H54 (cell line): Measurements from ENCODE around the gene FAM118B.

ENCODE experiments used
- DNase-seq: peaks from one replicate; pipeline ENCODE4 v3.0.0; 2011; ENCODE audit warnings: low spot score, mixed read lengths; ENCODE audit not compliant: insufficient read length
- FAIRE-seq: peaks from 3 replicates; lab custom pipeline; 2011; peaks lifted over from hg19 to GRCh38; lab: Jason Lieb, UNC
- POLR2A ChIP-seq: IDR thresholded peaks from 2 replicates; pipeline ENCODE4 v1.6.1; 2011; ENCODE audit warnings: low read depth, mild to moderate bottlenecking, low read length

The FAM118B gene

DNA sequence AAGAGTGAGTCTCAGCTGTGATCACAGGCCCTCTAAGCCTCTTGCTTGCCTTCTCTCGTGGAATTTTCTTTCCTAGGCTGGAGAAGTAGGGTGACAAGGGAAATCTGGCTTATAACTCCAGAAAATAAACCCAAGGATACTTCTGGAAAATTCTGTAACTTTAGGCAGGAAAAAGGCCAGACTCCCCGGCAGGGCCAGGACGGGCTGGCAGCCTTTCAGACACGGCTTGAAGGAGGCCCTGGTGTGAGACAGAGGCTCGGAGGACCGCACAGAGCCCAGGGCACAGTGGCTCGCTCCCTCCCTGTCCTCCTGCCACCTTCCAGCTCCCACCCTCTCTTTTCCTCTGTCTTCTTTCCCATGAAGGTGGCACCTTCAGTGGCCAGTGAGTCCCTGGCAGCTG lies 19.2 kb upstream of the FAM118B start:
- DNase-seq, result no peak
- FAIRE-seq, result no peak
- TF ChIP-seq POLR2A, result no peak

DNA sequence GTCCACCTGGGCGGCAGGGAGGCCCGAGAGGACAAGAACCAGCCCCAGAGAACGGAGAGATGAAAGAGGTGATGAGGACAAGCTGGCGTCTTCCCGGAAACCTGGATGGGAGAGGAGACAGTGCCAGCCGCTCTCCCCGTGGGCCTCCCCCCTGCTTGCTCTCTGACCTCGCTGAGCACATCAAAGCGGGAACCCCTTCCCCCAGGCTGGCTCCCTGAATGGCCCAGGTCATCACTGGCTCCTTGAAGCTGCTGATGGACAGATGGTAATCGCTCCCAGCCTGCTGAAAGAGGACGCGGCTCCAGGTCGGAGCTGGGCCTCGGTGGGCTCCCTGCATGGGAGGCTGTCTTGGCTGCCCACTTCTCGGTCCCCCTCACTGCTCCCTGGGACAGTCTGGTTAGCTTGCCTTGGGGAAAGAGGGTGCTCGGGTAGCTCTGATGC lies 18.5 kb upstream of the FAM118B start:
- no peak for DNase-seq
- no peak for FAIRE-seq
- TF ChIP-seq POLR2A, result no peak

DNA sequence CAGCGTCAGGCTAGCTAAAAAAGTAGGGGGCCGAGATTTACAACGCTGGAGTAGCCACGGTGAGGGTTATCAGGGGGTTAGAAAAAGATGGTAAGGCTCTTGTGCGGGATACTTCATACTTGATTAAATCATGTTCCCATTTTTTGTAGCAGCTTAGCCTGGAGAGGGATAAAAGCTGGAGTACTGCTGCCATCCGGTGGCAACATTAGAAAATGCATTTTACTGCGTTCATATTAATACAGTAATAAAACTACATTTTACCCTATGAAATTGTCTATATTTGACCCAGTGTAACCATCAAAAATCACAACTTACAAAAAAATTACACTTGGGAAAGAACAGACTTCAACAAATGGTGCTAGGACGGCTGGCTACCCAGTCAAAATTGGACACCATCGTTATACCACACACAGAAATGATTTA lies 17.4 kb upstream of the FAM118B start:
- no peak for FAIRE-seq
- no peak for DNase-seq
- TF ChIP-seq POLR2A, result no peak

DNA sequence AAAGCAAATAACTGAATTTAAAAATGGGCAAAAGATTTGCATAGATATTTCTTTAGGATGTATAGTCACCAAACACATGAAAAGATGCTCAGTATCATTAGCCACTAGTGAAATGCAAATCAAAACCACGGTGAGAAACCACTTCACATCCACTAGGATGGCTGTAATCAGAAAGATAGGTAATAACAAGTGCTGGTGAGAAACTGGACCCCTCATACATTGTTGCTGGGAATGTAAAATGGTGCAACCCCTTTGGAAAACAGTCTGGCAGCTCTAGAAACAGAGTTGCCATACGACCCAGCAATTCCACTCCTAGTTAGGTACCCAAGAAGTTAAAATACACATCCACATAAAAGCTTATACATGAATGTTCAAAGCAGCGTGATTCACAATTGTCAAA lies 16.5 kb upstream of the FAM118B start:
- FAIRE-seq (no peak), DNase-seq (no peak)
- no peak for TF ChIP-seq POLR2A

DNA sequence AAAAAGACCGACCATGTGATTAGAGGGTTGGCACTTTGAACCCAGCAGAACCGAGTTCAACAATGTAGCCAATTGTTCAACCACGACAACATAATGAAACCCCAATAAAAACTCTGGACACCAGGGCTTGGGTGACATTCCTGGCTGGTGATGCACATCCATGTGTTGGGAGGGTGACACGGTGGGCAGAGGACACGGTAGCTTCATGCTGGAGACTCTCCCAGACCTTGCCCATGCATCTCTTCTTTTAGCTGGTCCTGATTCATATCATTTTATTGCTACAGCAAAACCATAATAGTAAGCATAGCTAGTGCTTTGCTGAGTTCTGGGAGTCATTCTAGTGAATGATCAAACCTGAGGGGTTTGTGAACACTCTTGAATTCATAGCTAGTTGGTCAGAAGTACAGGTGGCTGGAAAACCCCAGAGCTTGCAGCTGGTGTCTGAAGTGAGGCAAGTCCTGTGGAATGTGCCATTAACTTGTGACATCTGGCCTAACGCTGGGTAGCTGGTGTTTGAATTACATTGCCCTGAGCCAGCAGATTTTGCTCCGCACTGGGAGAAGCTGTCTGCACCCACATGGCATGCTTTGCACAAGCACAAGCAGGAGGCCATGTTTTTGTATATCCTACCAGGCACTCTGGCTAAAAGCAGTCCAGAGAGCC lies 14.2 kb upstream of the FAM118B start:
- FAIRE-seq (no peak), DNase-seq (no peak)
- no peak for TF ChIP-seq POLR2A

DNA sequence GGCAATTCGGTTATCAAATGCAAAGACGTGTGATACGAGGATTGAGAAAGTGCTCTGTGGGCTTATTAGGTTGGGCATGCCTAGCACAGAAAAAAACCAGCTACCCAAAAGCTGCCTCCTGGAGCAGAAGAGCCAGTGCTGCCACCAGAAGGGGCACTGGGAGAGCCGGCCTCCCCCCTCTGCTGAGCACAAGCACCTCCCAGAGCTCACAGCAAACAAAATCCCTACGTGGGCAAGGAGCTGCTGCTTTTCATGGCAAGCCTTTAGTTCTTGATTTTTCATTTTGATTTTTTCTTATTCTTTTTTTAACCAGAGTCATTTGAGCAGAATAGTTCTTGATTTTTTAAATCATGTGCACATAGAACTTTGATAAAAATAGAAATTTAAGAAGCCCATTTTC lies 12.9 kb upstream of the FAM118B start:
- FAIRE-seq, result no peak
- no peak for TF ChIP-seq POLR2A
- no peak for DNase-seq

DNA sequence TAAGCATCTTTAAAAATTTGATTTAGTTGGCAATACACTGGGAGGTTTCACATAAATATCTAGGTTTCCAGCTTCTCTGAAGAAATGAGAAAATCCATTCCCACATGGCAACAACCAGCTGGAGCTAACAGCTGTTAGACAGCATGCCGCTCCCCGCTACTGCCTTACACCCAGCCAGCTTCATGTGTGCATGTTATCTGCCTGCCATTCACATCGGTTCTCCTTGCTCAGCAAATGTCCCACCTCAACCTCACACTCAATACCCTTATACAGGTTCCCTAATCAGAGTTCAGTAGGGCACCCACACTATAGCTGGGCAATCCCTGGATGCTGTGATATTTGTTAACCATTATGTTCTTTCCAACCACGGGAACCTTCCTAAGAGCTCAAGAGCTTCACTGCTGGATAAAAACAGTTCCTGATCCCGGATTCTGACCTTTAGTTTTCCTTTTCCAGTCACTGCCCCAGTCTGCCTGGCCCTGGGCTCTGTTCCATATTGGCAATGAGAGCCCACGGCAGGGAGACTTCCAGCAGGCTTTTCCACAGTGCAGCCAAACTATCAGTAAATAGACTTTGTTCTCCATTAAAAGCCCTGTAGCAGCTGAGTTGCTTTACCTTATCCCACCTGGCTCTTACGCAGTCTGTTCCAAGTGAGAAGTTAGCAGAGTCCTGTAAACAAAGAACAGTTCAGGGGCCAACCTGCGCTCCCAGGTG lies 8.8 kb upstream of the FAM118B start:
- TF ChIP-seq POLR2A, result no peak
- DNase-seq (no peak), FAIRE-seq (no peak)

DNA sequence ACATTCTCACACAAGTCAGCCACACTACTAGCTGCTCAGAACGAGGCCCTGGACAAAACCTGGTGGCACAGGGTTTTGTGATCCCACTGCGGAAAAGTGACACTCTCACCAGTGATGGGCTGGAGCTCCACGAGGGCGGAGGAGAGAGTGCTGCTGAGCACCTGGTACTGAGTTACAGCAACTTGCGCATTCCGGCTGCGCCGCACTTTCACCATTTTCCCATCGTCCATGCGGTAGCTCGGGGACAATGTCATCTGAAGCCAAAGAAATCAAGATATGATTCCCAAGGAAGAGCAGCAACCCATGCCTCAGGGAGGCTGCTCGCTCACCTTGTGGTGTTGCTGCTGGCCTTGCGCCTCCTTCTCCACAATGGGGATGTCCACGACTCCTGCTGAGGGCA lies 6.2 kb upstream of the FAM118B start:
- FAIRE-seq (no peak), DNase-seq (no peak)
- no peak for TF ChIP-seq POLR2A

DNA sequence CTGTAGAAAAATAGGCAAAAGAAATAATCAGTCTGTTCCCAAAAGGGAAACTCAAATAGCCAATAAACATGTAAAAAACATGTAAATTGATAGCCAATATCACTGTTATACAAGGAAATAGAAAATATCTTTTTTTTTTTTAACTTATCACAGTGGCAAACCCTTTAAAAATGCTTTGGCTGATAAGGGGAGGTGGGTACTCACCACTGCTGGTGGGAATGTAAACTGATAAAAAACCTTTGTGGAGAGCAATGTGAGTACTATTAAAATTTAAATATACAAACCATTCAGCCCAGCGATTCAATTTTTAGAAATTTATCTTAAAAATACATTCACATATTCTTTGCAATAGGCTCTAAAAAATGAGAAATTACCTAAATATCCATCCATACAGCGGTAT lies 3.7 kb upstream of the FAM118B start:
- DNase-seq (no peak), FAIRE-seq (no peak)
- TF ChIP-seq POLR2A, result no peak

DNA sequence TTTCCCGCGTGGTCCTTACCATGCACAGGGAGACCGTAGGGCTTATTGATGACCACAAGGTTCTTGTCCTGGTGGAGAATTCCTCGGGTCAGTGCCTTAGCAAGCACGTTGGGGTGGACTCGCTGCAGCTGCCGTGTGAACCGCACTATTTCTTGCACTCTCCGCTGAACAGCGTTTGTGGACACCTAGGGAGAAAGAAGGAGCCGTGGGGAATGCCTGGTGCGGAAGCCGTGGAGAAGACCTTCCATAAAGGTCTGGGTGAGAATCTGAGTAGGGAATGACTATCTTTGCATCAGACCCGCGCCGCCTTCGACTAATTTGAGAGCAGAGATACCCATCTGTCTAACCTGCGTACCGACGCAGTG lies 729 bp upstream of the FAM118B start:
- FAIRE-seq (no peak), DNase-seq (no peak)
- TF ChIP-seq POLR2A, result no peak

DNA sequence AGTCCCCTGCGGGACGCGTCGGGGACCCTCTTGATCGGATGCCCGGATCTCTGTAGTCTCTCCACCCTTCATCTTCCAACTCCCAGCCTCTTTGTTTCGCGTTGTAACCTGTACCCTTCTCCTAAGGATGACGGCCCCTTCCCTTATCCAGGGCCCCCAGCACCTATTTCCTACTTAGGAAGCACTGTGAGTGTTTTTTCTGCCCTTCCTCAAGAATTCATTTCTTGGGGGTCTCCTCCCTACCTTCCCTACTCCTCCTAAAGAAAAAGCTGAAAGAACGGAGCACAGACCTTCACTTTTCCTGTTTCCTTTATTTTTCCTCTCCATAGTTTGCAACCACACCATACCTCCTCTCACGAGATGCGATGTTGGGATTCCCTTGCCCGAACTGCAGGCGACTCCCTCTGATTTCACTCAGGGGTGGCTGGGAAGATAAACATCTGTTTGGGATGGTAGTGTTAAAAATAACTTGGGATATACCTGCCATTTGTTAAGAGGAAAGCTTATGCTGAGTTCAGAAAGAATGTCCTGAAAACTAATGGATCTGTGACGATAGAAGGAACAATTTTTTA lies 593 bp downstream of the FAM118B start:
- FAIRE-seq (no peak), DNase-seq (no peak)
- no peak for TF ChIP-seq POLR2A

DNA sequence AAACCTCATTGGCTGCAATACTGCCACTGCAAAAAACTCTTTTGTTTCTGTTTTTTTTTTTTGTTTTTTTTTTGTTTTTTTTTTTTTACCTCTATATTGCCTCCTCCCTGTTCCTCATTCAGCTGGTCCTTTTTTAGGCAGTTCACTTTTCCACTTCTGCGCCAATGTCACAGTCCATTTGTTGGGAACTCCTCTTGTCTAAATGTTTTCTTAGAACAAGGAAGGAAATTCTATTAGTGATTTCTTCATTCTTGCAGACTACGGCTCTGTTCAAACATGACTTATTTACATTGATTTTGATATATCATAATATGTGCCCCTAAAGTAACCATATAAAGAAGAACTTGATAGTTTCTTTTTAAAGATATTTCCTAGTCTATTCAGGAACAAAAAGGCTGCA lies 2.9 kb downstream of the FAM118B start:
- DNase-seq, result no peak

DNA sequence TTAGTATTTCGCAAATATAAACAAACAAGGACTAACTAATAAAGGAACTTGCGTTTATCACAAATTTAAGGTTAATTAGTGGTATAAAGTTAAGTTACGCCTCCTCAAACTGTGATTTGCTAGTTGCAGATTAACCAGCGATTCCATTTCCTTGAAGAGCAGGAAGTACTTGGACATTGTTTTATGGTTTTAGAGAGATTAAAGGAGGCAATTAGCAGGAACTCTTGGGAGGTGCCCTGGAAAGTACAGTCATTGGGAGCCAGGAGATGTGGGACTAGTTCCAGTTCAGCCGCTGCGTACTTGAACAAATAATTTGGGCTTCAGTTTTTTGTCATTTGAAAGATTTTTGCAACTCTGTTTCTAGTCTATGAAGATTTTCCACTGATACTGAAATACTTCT lies 3.3 kb downstream of the FAM118B start:
- no peak for TF ChIP-seq POLR2A
- FAIRE-seq, result no peak
- no peak for DNase-seq

More for the DNA sequence above, 2.9 kb downstream of the FAM118B start:
- FAIRE-seq, result no peak
- no peak for TF ChIP-seq POLR2A

DNA sequence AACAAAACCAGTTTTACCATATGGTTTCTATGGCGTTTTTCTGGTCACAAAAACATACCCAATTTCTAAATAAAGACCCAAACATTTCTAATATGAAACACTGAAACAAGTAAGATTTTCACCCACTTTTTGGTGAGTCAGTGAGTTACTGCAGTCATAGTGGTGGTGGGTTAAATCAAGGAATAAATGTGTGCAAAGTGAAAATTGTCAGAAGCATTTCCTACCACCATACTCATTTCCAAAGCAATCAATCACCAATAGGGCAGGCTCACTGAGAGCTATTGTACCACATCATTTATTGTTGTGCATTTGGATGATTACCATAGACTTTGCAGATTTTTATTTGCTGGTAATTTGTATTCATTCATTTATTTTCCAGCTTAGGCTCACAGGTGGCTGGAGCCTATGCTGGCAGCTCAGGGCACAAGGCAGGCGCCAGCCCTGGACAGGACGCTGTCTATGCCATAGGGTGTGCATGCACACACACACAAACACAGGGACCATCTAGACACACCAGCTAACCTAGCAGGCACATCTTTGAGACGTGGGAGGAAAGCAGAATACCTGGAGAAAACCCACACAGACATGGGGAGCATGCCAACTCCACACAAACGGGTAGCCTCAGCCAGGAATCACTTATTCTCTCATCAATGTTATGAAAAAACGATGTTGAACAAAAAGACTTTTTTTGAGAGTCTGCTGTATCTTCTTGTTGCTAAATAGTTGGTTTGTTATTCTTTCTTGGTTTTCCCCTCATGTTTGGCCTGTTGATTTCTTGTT lies 5.1 kb downstream of the FAM118B start:
- DNase-seq (no peak), FAIRE-seq (no peak)
- TF ChIP-seq POLR2A, result no peak
